IPS-11a (cell line): ENCODE results near the gene RENBP.

Experiments
- H3K4me3 ChIP-seq: one replicate; pipeline ENCODE4 v1.5.1; 2013; ENCODE audit warnings: low read depth, low read length, control low read depth

Gene RENBP

GRCh38 chrX:153921511-153922446 lies 22.7 kb downstream of the RENBP start:
- H3K4me3 ChIP-seq = no peak overlapping the region

- H3K4me3 ChIP-seq = no peak overlapping the region
Observed at GRCh38 chrX:153921070-153921469, 23.4 kb downstream of the RENBP start.

- H3K4me3 ChIP-seq = no peak overlapping the region
Observed at GRCh38 chrX:153920546-153920945, 23.9 kb downstream of the RENBP start.

- H3K4me3 ChIP-seq = no peak overlapping the region
Observed at GRCh38 chrX:153919281-153919680, 25.2 kb downstream of the RENBP start.

GRCh38 chrX:153917869-153918268 lies 26.6 kb downstream of the RENBP start:
- no peak overlapping the region for H3K4me3 ChIP-seq

- no peak overlapping the region for H3K4me3 ChIP-seq
Observed at GRCh38 chrX:153913701-153914100, 30.7 kb downstream of the RENBP start.

GRCh38 chrX:153913211-153913610 lies 31.2 kb downstream of the RENBP start:
- H3K4me3 ChIP-seq = no peak overlapping the region

- no peak overlapping the region for H3K4me3 ChIP-seq
Observed at GRCh38 chrX:153911798-153912197, 32.6 kb downstream of the RENBP start.

- no peak overlapping the region for H3K4me3 ChIP-seq
Observed at GRCh38 chrX:153910446-153910845, 34.0 kb downstream of the RENBP start.

GRCh38 chrX:153909980-153910360 lies 34.5 kb downstream of the RENBP start:
- no peak overlapping the region for H3K4me3 ChIP-seq

- no peak overlapping the region for H3K4me3 ChIP-seq
Observed at GRCh38 chrX:153909024-153909979, 35.1 kb downstream of the RENBP start.

GRCh38 chrX:153908219-153908860 lies 36.1 kb downstream of the RENBP start:
- H3K4me3 ChIP-seq = no peak overlapping the region

GRCh38 chrX:153907456-153907855 lies 37.0 kb downstream of the RENBP start:
- H3K4me3 ChIP-seq = no peak overlapping the region

- no peak overlapping the region for H3K4me3 ChIP-seq
Observed at GRCh38 chrX:153906126-153906917, 38.1 kb downstream of the RENBP start.

GRCh38 chrX:153905481-153906095 lies 38.9 kb downstream of the RENBP start:
- H3K4me3 ChIP-seq = no peak overlapping the region

GRCh38 chrX:153903991-153904957 lies 40.2 kb downstream of the RENBP start, which contains the start of gene AVPR2:
Gene AVPR2, plus strand, starts transcription at chrX:153904673. Its CDS starts 473 bp downstream, at chrX:153905146.
- H3K4me3 ChIP-seq = no peak within 1 kb of the TSS

GRCh38 chrX:153903238-153903980 lies 41.0 kb downstream of the RENBP start:
- no peak overlapping the region for H3K4me3 ChIP-seq

GRCh38 chrX:153902385-153902784 lies 42.1 kb downstream of the RENBP start:
- H3K4me3 ChIP-seq = no peak overlapping the region
